GM15510 (cell line): ENCODE measurements around the gene CASQ1.

Source experiments
- POLR2A ChIP-seq: IDR thresholded peaks from 3 replicates; pipeline ENCODE4 v1.6.1; 2011; ENCODE audit warnings: borderline replicate concordance; ENCODE audit not compliant: insufficient read length; ENCODE audit errors: extremely low read depth

The CASQ1 gene

GRCh38 chr1:160206421-160207117, 16.2 kb downstream of the CASQ1 start:
- no peak for TF ChIP-seq POLR2A

GRCh38 chr1:160207118-160207650, 16.8 kb downstream of the CASQ1 start:
- no peak for TF ChIP-seq POLR2A

- TF ChIP-seq POLR2A = no peak
These were observed 17.6 kb downstream of the CASQ1 start for GRCh38 chr1:160207771-160208556.

- no peak for TF ChIP-seq POLR2A
These were observed 18.4 kb downstream of the CASQ1 start for GRCh38 chr1:160208557-160209320.

GRCh38 chr1:160209321-160210046, 19.1 kb downstream of the CASQ1 start:
- TF ChIP-seq POLR2A = no peak

- TF ChIP-seq POLR2A = no peak
These were observed 20.2 kb downstream of the CASQ1 start for GRCh38 chr1:160210561-160210960.

GRCh38 chr1:160211046-160211790, 20.8 kb downstream of the CASQ1 start:
- no peak for TF ChIP-seq POLR2A

GRCh38 chr1:160214481-160215140, 24.2 kb downstream of the CASQ1 start:
- TF ChIP-seq POLR2A = no peak

- TF ChIP-seq POLR2A = no peak
These were observed 25.9 kb downstream of the CASQ1 start for GRCh38 chr1:160216301-160216700.

GRCh38 chr1:160217481-160218051, 27.2 kb downstream of the CASQ1 start:
- no peak for TF ChIP-seq POLR2A

GRCh38 chr1:160219062-160219929, 28.9 kb downstream of the CASQ1 start:
- no peak for TF ChIP-seq POLR2A

GRCh38 chr1:160220301-160220700, 29.9 kb downstream of the CASQ1 start:
- no peak for TF ChIP-seq POLR2A

GRCh38 chr1:160221089-160221488, 30.7 kb downstream of the CASQ1 start:
- no peak for TF ChIP-seq POLR2A

GRCh38 chr1:160222546-160222945, 32.2 kb downstream of the CASQ1 start:
- no peak for TF ChIP-seq POLR2A
